BE2C (cell line): ENCODE measurements around the gene JUND.

Source experiments
- DNase-seq: peaks from one replicate; pipeline ENCODE4 v3.0.0-alpha.2; 2020
- H3K27me3 ChIP-seq: fragments of 250-450 bp; sonication (Bioruptor Pico); 2 replicates; pipeline ENCODE4 v1.5.1; 2020; ENCODE audit warnings: mild to moderate bottlenecking
- H3K36me3 ChIP-seq: fragments of 250-450 bp; sonication (Bioruptor Pico); 2 replicates; pipeline ENCODE4 v1.5.1; 2020; ENCODE audit warnings: mild to moderate bottlenecking
- H3K4me1 ChIP-seq: fragments of 250-450 bp; sonication (Bioruptor Pico); 2 replicates; pipeline ENCODE4 v1.5.1; 2020
- H3K4me3 ChIP-seq: 2 replicates; pipeline ENCODE4 v1.5.1; 2011; ENCODE audit warnings: low read depth, low read length
- H3K9me3 ChIP-seq: fragments of 250-450 bp; sonication (Bioruptor Pico); 2 replicates; pipeline ENCODE4 v1.5.1; 2020
- CTCF ChIP-seq: IDR thresholded peaks from 2 replicates; pipeline ENCODE4 v1.5.1; 2012; ENCODE audit warnings: mild to moderate bottlenecking, low read depth, low read length

JUND gene

GRCh38 chr19:18259893-18260292 is 21.5 kb downstream of the JUND start:
- no peak for DNase-seq
- peaks cover 11% of the 10 kb centered on the region for H3K27me3 ChIP-seq
- no peaks in the 10 kb centered on the region for H3K9me3 ChIP-seq
- H3K4me3 ChIP-seq: no peak overlapping the region
- no peaks in the 10 kb centered on the region for H3K4me1 ChIP-seq
- peaks cover under 1% of the 10 kb centered on the region; the same call in 1 of the 2 replicates for H3K36me3 ChIP-seq
- no peak for TF ChIP-seq CTCF

- TF ChIP-seq CTCF: no peak
- peaks cover 21% of the 10 kb centered on the region for H3K27me3 ChIP-seq
- no peak overlapping the region for H3K4me3 ChIP-seq
- no peaks in the 10 kb centered on the region for H3K9me3 ChIP-seq
- no peaks in the 10 kb centered on the region for H3K36me3 ChIP-seq
- DNase-seq: no peak
- no peaks in the 10 kb centered on the region for H3K4me1 ChIP-seq
These were observed 23.6 kb downstream of the JUND start for GRCh38 chr19:18257503-18258470.

GRCh38 chr19:18254546-18255503 is 26.6 kb downstream of the JUND start:
- no peak for TF ChIP-seq CTCF
- H3K36me3 ChIP-seq: no peaks in the 10 kb centered on the region
- H3K9me3 ChIP-seq: no peaks in the 10 kb centered on the region
- peaks cover 21% of the 10 kb centered on the region for H3K27me3 ChIP-seq
- no peaks in the 10 kb centered on the region for H3K4me1 ChIP-seq
- no peak overlapping the region for H3K4me3 ChIP-seq
- no peak for DNase-seq

- no peak for DNase-seq
- H3K4me3 ChIP-seq: no peak overlapping the region
- H3K27me3 ChIP-seq: peaks cover 21% of the 10 kb centered on the region
- TF ChIP-seq CTCF: no peak
- H3K9me3 ChIP-seq: no peaks in the 10 kb centered on the region
- no peaks in the 10 kb centered on the region for H3K36me3 ChIP-seq
- no peaks in the 10 kb centered on the region for H3K4me1 ChIP-seq
These were observed 27.7 kb downstream of the JUND start for GRCh38 chr19:18253716-18254115.

GRCh38 chr19:18253130-18253529 is 28.3 kb downstream of the JUND start:
- Histone ChIP-seq H3K36me3 (no peaks in the 10 kb centered on the region), H3K4me1 (no peaks in the 10 kb centered on the region), H3K9me3 (no peaks in the 10 kb centered on the region), H3K27me3 (peaks cover 21% of the 10 kb centered on the region), H3K4me3 (no peak overlapping the region)
- no peak for TF ChIP-seq CTCF
- DNase-seq: no peak
